ENCODE results near the gene ASTN2. TPM values are rescaled to one million over a fixed set of nuclear protein-coding genes. Genes with fewer than 3 reads are reported as not detected.

The ASTN2 gene
- polyA plus RNA-seq, 1 donor from 2014 or later = 6.8 TPM

DNA sequence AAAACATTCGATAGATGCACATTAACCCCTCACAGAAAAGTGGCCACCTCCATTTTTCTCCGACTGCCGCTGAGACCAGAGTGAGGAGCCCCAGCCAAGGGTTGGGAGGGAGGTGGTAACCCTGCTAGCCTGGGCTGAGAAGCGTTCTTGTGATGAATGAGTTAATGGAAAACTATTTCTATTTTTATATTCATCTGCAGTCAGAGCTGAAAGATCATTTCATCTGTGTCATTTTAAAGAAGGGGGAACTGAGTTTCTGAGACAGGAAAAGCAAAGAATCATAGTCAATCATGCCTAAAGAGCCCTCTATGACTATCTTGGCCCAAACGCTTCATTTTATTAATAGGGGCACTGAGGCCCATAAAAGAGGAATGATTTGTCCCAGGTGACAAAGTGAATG lies 1031.7 kb downstream of the ASTN2 start:
- Histone ChIP-seq H3F3A (ENCODE audit: insufficient read depth, low read length, poor library complexity, severe bottlenecking) (no peaks in the 10 kb centered on the region), H4K20me1 (ENCODE audit: insufficient read depth) (no peaks in the 10 kb centered on the region), H3K79me2 (replicated peaks; ENCODE audit: insufficient read depth, low read length) (no peaks in the 10 kb centered on the region), H3K27ac (ENCODE audit: low read length) (no peak overlapping the region), H2AFZ (ENCODE audit: low read depth, low read length) (no peak overlapping the region), H3K27me3 (ENCODE audit: insufficient read depth, low read depth, low read length) (no peaks in the 10 kb centered on the region), H3K4me3 (ENCODE audit: low read length) (no peak overlapping the region), H3K36me3 (ENCODE audit: insufficient read depth, low read length) (no peaks in the 10 kb centered on the region), H3K9me3 (ENCODE audit: low read length) (no peaks in the 10 kb centered on the region), H3K9me2 (ENCODE audit: insufficient read depth, low read length) (no peaks in the 10 kb centered on the region), H3K4me2 (ENCODE audit: low read length) (no peak overlapping the region), H3K9ac (ENCODE audit: low read length) (no peak overlapping the region)
- TF ChIP-seq, protein P1, sequence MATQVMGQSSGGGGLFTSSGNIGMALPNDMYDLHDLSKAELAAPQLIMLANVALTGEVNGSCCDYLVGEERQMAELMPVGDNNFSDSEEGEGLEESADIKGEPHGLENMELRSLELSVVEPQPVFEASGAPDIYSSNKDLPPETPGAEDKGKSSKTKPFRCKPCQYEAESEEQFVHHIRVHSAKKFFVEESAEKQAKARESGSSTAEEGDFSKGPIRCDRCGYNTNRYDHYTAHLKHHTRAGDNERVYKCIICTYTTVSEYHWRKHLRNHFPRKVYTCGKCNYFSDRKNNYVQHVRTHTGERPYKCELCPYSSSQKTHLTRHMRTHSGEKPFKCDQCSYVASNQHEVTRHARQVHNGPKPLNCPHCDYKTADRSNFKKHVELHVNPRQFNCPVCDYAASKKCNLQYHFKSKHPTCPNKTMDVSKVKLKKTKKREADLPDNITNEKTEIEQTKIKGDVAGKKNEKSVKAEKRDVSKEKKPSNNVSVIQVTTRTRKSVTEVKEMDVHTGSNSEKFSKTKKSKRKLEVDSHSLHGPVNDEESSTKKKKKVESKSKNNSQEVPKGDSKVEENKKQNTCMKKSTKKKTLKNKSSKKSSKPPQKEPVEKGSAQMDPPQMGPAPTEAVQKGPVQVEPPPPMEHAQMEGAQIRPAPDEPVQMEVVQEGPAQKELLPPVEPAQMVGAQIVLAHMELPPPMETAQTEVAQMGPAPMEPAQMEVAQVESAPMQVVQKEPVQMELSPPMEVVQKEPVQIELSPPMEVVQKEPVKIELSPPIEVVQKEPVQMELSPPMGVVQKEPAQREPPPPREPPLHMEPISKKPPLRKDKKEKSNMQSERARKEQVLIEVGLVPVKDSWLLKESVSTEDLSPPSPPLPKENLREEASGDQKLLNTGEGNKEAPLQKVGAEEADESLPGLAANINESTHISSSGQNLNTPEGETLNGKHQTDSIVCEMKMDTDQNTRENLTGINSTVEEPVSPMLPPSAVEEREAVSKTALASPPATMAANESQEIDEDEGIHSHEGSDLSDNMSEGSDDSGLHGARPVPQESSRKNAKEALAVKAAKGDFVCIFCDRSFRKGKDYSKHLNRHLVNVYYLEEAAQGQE (IDR thresholded peaks at IDR 0.05; ENCODE audit: borderline replicate concordance) = no peak
- TF ChIP-seq EZH2 (IDR thresholded peaks at IDR 0.05; ENCODE audit: borderline replicate concordance, insufficient read depth, low read length, poor library complexity, severe bottlenecking) (no peak), TAF1 (IDR thresholded peaks at IDR 0.05; ENCODE audit: low read depth) (no peak), RAD21 (conservative IDR thresholded peaks at IDR 0.05) (no peak), POLR2AphosphoS5 (IDR thresholded peaks at IDR 0.05) (no peak), EP300 (conservative IDR thresholded peaks at IDR 0.05; ENCODE audit: poor library complexity, severe bottlenecking) (no peak), SMC3 (conservative IDR thresholded peaks at IDR 0.05; ENCODE audit: poor library complexity) (no peak), MXI1 (conservative IDR thresholded peaks at IDR 0.05; ENCODE audit: poor library complexity, severe bottlenecking) (no peak)
- TF ChIP-seq, protein P2, sequence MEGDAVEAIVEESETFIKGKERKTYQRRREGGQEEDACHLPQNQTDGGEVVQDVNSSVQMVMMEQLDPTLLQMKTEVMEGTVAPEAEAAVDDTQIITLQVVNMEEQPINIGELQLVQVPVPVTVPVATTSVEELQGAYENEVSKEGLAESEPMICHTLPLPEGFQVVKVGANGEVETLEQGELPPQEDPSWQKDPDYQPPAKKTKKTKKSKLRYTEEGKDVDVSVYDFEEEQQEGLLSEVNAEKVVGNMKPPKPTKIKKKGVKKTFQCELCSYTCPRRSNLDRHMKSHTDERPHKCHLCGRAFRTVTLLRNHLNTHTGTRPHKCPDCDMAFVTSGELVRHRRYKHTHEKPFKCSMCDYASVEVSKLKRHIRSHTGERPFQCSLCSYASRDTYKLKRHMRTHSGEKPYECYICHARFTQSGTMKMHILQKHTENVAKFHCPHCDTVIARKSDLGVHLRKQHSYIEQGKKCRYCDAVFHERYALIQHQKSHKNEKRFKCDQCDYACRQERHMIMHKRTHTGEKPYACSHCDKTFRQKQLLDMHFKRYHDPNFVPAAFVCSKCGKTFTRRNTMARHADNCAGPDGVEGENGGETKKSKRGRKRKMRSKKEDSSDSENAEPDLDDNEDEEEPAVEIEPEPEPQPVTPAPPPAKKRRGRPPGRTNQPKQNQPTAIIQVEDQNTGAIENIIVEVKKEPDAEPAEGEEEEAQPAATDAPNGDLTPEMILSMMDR (IDR thresholded peaks at IDR 0.05; ENCODE audit: poor library complexity, severe bottlenecking) = no peak

DNA sequence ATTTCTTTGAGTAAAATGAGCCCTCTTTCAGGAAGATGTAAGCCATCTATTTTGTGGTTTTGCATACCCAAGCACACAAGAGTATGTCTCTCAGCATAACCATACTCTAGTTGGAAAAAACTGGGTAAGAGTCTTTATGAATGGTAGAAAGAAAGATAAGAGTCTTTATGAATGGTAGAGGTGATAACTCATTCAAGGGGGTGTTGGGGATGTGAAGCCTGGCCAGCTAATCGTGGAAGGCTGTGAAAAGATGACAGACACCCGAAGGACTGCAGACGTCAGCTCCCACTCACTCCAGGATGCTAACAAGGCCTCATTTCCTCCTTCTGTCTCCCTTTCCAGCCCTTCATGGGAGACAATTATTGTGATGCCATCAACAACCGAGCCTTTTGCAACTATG lies 1032.8 kb downstream of the ASTN2 start:
- Histone ChIP-seq H3K9me3 (ENCODE audit: low read length) (no peaks in the 10 kb centered on the region), H3K79me2 (replicated peaks; ENCODE audit: insufficient read depth, low read length) (no peaks in the 10 kb centered on the region), H3K9me2 (ENCODE audit: insufficient read depth, low read length) (no peaks in the 10 kb centered on the region), H3K27me3 (ENCODE audit: insufficient read depth, low read depth, low read length) (no peaks in the 10 kb centered on the region), H2AFZ (ENCODE audit: low read depth, low read length) (no peak overlapping the region), H3F3A (ENCODE audit: insufficient read depth, low read length, poor library complexity, severe bottlenecking) (no peaks in the 10 kb centered on the region), H3K4me3 (ENCODE audit: low read length) (no peak overlapping the region), H3K9ac (ENCODE audit: low read length) (no peak overlapping the region), H3K36me3 (ENCODE audit: insufficient read depth, low read length) (no peaks in the 10 kb centered on the region), H3K27ac (ENCODE audit: low read length) (no peak overlapping the region), H3K4me2 (ENCODE audit: low read length) (no peak overlapping the region), H4K20me1 (ENCODE audit: insufficient read depth) (no peaks in the 10 kb centered on the region)
- TF ChIP-seq SMC3 (conservative IDR thresholded peaks at IDR 0.05; ENCODE audit: poor library complexity) (no peak), POLR2AphosphoS5 (IDR thresholded peaks at IDR 0.05) (no peak), EZH2 (IDR thresholded peaks at IDR 0.05; ENCODE audit: borderline replicate concordance, insufficient read depth, low read length, poor library complexity, severe bottlenecking) (no peak), EP300 (conservative IDR thresholded peaks at IDR 0.05; ENCODE audit: poor library complexity, severe bottlenecking) (no peak), TAF1 (IDR thresholded peaks at IDR 0.05; ENCODE audit: low read depth) (no peak), RAD21 (conservative IDR thresholded peaks at IDR 0.05) (no peak), MXI1 (conservative IDR thresholded peaks at IDR 0.05; ENCODE audit: poor library complexity, severe bottlenecking) (no peak)
- TF ChIP-seq, protein P2 (IDR thresholded peaks at IDR 0.05; ENCODE audit: poor library complexity, severe bottlenecking) = no peak
- TF ChIP-seq, protein P1 (IDR thresholded peaks at IDR 0.05; ENCODE audit: borderline replicate concordance) = no peak
